Heart left ventricle (tissue), 16 donors: ENCODE data around the gene DMPK. TPM values are rescaled to one million over a fixed set of nuclear protein-coding genes. Genes with fewer than 3 reads are reported as not detected.

Source experiments
- ATAC-seq, 4 donors: fragments of 200-7000 bp; cut with Tn5 transposase; one replicate each; pipeline ENCODE4 v1.9.1; 2020 to 2022; ENCODE audit warnings: moderate library complexity in 4 of 4, mild to moderate bottlenecking in 3 of 4, moderate number of reproducible peaks in 1 of 4
- DNase-seq, 5 donors: peaks; one replicate each; pipeline ENCODE4 v3.0.0-alpha.2; 2020
- H3K27ac ChIP-seq, 12 donors: fragments of 200-600 bp; sonication (generic) in 4 of 12; one replicate each; pipeline versions ENCODE4 v1.5.0 to v1.8.0; 2016 to 2022; ENCODE audit warnings: mild to moderate bottlenecking in 2 of 12
- H3K27me3 ChIP-seq, 9 donors: fragments of 200-600 bp; sonication (generic) in 2 of 9; one replicate each; pipeline versions ENCODE4 v1.5.1 to v1.8.0; 2016 to 2022; ENCODE audit warnings: mild to moderate bottlenecking in 3 of 9
- H3K36me3 ChIP-seq, 9 donors: fragments of 200-600 bp; sonication (generic) in 2 of 9; one replicate each; pipeline versions ENCODE4 v1.5.0 to v1.8.0; 2018 to 2022; ENCODE audit warnings: mild to moderate bottlenecking in 2 of 9
- H3K4me1 ChIP-seq, 12 donors: fragments of 200-600 bp; sonication (generic) in 4 of 12; one replicate each; pipeline versions ENCODE4 v1.5.0 to v1.8.0; 2016 to 2022; ENCODE audit warnings: mild to moderate bottlenecking in 3 of 12
- H3K4me3 ChIP-seq, 12 donors: fragments of 200-600 bp; sonication (generic) in 4 of 12; one replicate each; pipeline versions ENCODE4 v1.5.0 to v1.8.0; 2017 to 2022; ENCODE audit warnings: mild to moderate bottlenecking in 9 of 12, moderate library complexity in 4 of 12
- H3K9me3 ChIP-seq, 12 donors: fragments of 200-600 bp; sonication (generic) in 4 of 12; one replicate each; pipeline versions ENCODE4 v1.5.0 to v1.8.0; 2016 to 2022; ENCODE audit warnings: mild to moderate bottlenecking in 1 of 12
- POLR2A ChIP-seq, 2 donors: fragments of 450-650 bp; IDR thresholded peaks; one replicate each; pipeline ENCODE4 v1.6.1; 2017; ENCODE audit warnings: antibody characterized with exemption in 2 of 2, mild to moderate bottlenecking in 2 of 2, moderate library complexity in 2 of 2
- WGBS, 4 donors: extraction: QIAGEN DNeasy Blood & Tissue Kit in 2 of 4; methylation state at CpG; one replicate each; pipeline versions ENCODE4 v1.1.5 to v1.1.7; 2013 to 2018; 5-methylcytosine and 5-hydroxymethylcytosine counted together
- intact Hi-C, 10 donors: fragments of 100-400 bp; cut with DNase I; formaldehyde crosslinking; loops; one replicate each; pipeline versions ENCODE4 v1.11.1 to v1.14.2; 2022
- polyA plus RNA-seq, 2 donors: library from polyadenylated mRNA; stranded (reverse); fragments of 200-250 nt; gene quantifications; one replicate each; pipeline ENCODE4 v1.2.3, GENCODE V29; 2013
- total RNA-seq, 9 donors: library from RNA; depleted of rRNA in 2 of 9; stranded (reverse); fragments of >200 nt in 2 of 9; fragmentation: NEBNext Ultra II Directional in 3 of 9; extraction: Animal tissue kit (Norgen Biotek cat#: 25700) in 3 of 9; gene quantifications; one replicate each; pipeline versions ENCODE4 v1.1.0 to v1.2.4, GENCODE V29; 2016 to 2023
- TF ChIP-seq, protein P1 (sequence below), 12 donors: fragments of 200-600 bp; sonication (generic) in 4 of 12; IDR thresholded peaks; one replicate each; pipeline versions ENCODE4 v1.5.0 to v1.8.0; 2018 to 2022; ENCODE audit warnings: antibody characterized with exemption in 12 of 12, mild to moderate bottlenecking in 5 of 12
- donor health status: ischemic (EF 13 %, LVEDD 7.1; RV severe dilation, severe dysfunction).
- donor health status: healthy with polysubstance abuse.
- donor health status: DM: no; HTN: yes; CAD: no.
- donor health status: DM: no; HTN: no; CAD: no.
- donor health status: ischemic (EF 25% LVEDD 6.9; RV normal size, moderate dysfunction).
- donor health status: ischemic (EF 25% LVEDD 5.7; RV mildly dilated, moderate dysfunction).
- donor health status: healthy.
- donor health status: DM: yes; HTN: yes; CAD: no.
- donor health status: ischemic (EF 35%, LVEDD 5.7; RV mildly dilated, moderate dysfunction).
- donor health status: nonischemic (EF 11% LVEDD 7.7; RV severe dilation, severe dysfunction).
- donor health status: DM: yes; HTN: yes; CAD: no.
- donor health status: PGD.
- donor health status: ischemic (EF 29% LVEDD 5.4; RV normal size, mild dysfunction).
- donor health status: nonischemic (EF 23%, LVEDD 6.1; RV moderate dilation, normal function).

Gene DMPK
- total and polyA plus RNA-seq, 11 donors = 131 to 778 (median 311) TPM

DNA sequence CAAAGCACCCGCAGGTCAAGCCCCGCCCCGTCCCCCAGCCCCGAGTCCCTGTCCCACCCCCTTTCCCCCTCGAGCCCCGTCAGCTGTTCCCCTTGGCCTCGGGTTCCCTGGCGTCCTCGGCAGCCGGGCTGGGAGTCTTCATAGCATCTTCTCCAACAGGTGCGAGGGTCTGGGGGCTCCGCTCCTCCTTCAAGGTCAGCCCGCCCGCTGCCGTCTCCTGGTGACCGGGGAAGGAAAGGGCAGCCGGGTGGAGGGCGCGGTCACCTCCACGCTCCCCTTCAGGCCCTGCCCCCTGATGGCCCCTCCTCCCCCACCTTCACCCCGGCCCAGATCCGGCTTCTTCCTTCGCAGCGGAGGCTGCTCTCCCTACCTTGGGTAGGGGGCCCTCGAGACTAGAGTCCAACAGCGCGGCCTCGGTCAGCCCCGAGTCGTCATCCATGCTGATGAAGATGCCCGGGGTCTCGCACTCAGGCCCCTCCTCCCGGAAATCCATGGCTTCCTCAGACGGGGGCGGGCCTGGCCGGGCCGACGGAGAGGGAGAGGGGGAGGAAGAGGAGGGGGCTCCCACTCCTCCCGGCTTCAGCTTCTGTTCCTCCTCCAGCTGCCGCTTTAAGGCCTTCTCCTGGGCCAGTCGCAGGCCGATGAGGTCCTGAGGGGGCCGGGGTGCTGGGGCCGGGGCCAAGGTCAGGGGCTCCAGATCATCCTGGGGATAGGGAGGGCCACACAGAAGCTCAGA lies 33.4 kb upstream of the DMPK start:
- WGBS, 4 donors = 5 to 11% (median 8%) methylated on average over 19 to 44 of the region's 44 CpGs
- Histone ChIP-seq H3K4me1 (peaks cover 0 to 33% (median 13%) of the 10 kb centered on the region in 12 donors), H3K27ac (peak overlapping the region in 4 of 12 donors; percentile 2 to 45 (median 14)), H3K27me3 (peaks cover 0 to 17% (median 0%) of the 10 kb centered on the region in 9 donors), H3K4me3 (peak overlapping the region; percentile 10 to 59 (median 50)), H3K36me3 (peaks cover 0 to 13% (median 8%) of the 10 kb centered on the region in 9 donors), H3K9me3 (no peaks in the 10 kb centered on the region)
- intact Hi-C loops = loop anchor here in 3 of 10 donors (5.0 kb wide), 1 partner anchor 67 kb away; no protein-coding TSS in a partner anchor
- DNase-seq (peak in 3 of 5 donors; percentile 36 to 55 (median 45)), ATAC-seq (peak; percentile 5 to 29 (median 16))
- TF ChIP-seq POLR2A (IDR thresholded peaks at IDR 0.05) = no peak
- TF ChIP-seq, protein P1, sequence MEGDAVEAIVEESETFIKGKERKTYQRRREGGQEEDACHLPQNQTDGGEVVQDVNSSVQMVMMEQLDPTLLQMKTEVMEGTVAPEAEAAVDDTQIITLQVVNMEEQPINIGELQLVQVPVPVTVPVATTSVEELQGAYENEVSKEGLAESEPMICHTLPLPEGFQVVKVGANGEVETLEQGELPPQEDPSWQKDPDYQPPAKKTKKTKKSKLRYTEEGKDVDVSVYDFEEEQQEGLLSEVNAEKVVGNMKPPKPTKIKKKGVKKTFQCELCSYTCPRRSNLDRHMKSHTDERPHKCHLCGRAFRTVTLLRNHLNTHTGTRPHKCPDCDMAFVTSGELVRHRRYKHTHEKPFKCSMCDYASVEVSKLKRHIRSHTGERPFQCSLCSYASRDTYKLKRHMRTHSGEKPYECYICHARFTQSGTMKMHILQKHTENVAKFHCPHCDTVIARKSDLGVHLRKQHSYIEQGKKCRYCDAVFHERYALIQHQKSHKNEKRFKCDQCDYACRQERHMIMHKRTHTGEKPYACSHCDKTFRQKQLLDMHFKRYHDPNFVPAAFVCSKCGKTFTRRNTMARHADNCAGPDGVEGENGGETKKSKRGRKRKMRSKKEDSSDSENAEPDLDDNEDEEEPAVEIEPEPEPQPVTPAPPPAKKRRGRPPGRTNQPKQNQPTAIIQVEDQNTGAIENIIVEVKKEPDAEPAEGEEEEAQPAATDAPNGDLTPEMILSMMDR (IDR thresholded peaks at IDR 0.05) = no peak

DNA sequence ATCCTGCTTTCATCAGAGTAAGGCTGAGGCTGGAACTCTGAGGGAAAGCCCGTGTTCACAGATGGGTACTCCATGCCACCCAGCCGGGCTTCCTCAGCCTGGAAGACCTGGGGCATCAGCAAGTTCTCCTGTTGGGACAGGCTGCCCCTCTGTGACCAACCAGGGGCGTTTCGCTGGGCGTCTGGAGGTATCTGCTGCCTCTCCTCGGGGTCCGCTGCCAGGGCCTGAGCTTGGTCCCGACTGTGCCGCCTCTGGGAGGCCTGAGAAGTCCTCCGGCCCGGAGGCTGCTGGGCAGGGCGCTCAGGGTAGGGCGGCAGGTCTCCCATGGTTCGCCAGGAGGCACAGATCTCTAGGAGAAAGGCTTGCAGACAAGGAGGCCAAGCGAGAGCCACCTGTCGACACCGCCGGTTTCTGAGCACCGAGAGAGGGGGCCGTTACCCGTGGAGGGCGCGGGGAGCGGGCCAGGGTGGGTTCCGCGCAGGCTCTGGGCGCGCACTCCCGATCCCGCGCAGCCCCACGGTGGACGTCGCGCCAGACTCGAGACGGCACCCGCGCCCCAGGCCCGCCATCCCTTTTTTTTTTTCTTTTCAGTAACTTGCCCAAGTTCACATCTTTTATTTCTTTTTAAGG lies 32.7 kb upstream of the DMPK start, which contains the start of gene RSPH6A:
TSS of gene RSPH6A (minus strand) at position 458 of the 630 bp plus-strand sequence. CDS start at position 326, 132 bp downstream.
- peaks cover 0 to 17% (median 0%) of the 10 kb centered on the region in 9 donors for H3K27me3 ChIP-seq
- H3K36me3 ChIP-seq = peaks cover 0 to 6% (median 2%) of the 10 kb centered on the region in 9 donors
- ATAC-seq = no peak
- H3K4me1 ChIP-seq = peaks cover 0 to 33% (median 13%) of the 10 kb centered on the region in 12 donors
- TF ChIP-seq POLR2A (IDR thresholded peaks at IDR 0.05) = no peak
- 11 to 15% (median 12%) methylated on average over 21 to 40 of the region's 40 CpGs for WGBS, 4 donors
- no peak for DNase-seq
- H3K9me3 ChIP-seq = no peaks in the 10 kb centered on the region
- peak within 1 kb of the TSS; percentile 10 to 59 (median 50) for H3K4me3 ChIP-seq
- peak within 1 kb of the TSS in 4 of 12 donors; percentile 2 to 45 (median 14) for H3K27ac ChIP-seq
- intact Hi-C loops = loop anchor here in 3 of 10 donors (5.0 kb wide), 1 partner anchor 67 kb away; no protein-coding TSS in a partner anchor

DNA sequence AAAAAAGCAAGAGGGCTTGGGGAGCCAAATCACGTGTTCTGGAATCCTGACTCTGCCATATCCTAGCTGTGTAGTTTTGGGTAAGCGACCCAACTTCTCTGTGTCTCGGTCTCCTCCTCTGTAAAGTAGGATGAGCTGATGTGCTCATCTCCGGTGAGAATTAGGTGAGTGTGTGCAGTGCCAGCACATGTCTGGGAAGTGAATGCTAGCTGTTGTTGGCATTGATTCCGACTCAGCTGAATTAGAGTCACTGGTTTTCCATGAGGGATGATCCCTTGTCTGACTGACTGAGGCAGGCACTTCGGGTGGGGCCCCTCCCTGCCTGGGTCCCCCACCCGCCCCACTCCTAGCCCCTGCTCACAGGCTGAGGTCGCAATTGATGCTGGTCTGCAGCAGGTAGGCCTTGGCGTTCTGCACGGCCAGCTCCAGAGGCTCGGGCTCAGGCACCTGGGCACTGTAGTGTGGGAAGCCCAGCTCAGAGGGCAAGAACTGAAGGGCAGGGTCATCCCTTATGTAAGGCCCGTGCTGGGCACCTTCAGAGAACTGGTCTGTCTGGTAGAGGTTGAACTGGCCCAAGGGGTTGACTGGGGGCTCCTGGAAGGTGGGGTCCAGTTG lies 32.0 kb upstream of the DMPK start:
- H3K9me3 ChIP-seq = no peaks in the 10 kb centered on the region
- ATAC-seq (no peak), DNase-seq (no peak)
- no peaks in the 10 kb centered on the region for H3K36me3 ChIP-seq
- TF ChIP-seq, protein P1 (IDR thresholded peaks at IDR 0.05) = no peak
- H3K4me1 ChIP-seq = peaks cover 0 to 34% (median 13%) of the 10 kb centered on the region in 12 donors
- intact Hi-C loops = no loop called here
- WGBS, 4 donors = 82 to 86% (median 85%) methylated on average over 6 to 12 of the region's 12 CpGs
- H3K27ac ChIP-seq = no peak overlapping the region
- peaks cover 0 to 17% (median 0%) of the 10 kb centered on the region in 9 donors for H3K27me3 ChIP-seq
- H3K4me3 ChIP-seq = no peak overlapping the region

DNA sequence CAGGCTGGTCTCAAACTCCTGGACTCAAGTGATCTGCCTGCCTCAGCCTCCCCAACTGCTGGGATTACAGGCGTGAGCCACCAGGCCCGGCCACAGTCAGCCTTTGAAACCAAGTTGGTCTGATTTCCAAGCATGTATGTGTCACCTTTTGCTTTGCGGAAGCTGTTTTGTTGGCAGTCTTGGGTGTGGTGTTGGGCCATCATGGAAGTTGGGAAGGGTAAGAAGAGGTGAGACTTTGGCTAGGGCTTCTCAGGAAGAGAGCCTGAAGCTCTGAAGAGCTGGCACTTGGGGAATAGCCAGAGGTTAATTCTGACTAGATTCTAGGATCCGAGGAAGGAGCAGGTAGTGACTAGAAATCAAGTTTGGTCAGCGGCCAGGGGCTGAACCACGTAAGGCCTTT lies 30.0 kb upstream of the DMPK start:
- TF ChIP-seq, protein P1 (IDR thresholded peaks at IDR 0.05) = no peak
- TF ChIP-seq POLR2A (IDR thresholded peaks at IDR 0.05) = no peak
- intact Hi-C loops = no loop called here
- no peaks in the 10 kb centered on the region for H3K36me3 ChIP-seq
- H3K4me3 ChIP-seq = no peak overlapping the region
- 87 to 94% (median 91%) methylated on average over 6 of the region's 6 CpGs for WGBS, 4 donors
- peaks cover 0 to 17% (median 0%) of the 10 kb centered on the region in 9 donors for H3K27me3 ChIP-seq
- no peak for DNase-seq
- ATAC-seq = no peak
- H3K27ac ChIP-seq = no peak overlapping the region
- no peaks in the 10 kb centered on the region for H3K9me3 ChIP-seq
- H3K4me1 ChIP-seq = peaks cover 0 to 30% (median 13%) of the 10 kb centered on the region in 12 donors
